GM21367 (cell line): ENCODE data around the gene JAKMIP1.
"Not testable (repeated sequence)": the region's sequence is repeated elsewhere in the genome, so short reads cannot be mapped to it uniquely, and the experiment has no call there.

Experiments
- ATAC-seq: cut with Tn5 transposase; IDR thresholded peaks from one replicate; pipeline ENCODE4 v1.9.1; 2021; ENCODE audit not compliant: unreplicated experiment

The JAKMIP1 gene

GRCh38 chr4:6150046-6150735 lies 50.2 kb downstream of the JAKMIP1 start:
- ATAC-seq: no peak

- no peak for ATAC-seq
Measured at GRCh38 chr4:6148506-6149205, 51.7 kb downstream of the JAKMIP1 start.

GRCh38 chr4:6147441-6147840 lies 52.9 kb downstream of the JAKMIP1 start:
- ATAC-seq: no peak

GRCh38 chr4:6143603-6144181 lies 56.7 kb downstream of the JAKMIP1 start:
- ATAC-seq: no peak

GRCh38 chr4:6142935-6143602 lies 57.3 kb downstream of the JAKMIP1 start:
- no peak for ATAC-seq

- no peak for ATAC-seq
Measured at GRCh38 chr4:6142511-6142910, 57.8 kb downstream of the JAKMIP1 start.

GRCh38 chr4:6141554-6141953 lies 58.8 kb downstream of the JAKMIP1 start:
- no peak for ATAC-seq

GRCh38 chr4:6141021-6141420 lies 59.3 kb downstream of the JAKMIP1 start:
- ATAC-seq: not testable (repeated sequence)

GRCh38 chr4:6137747-6138135 lies 62.6 kb downstream of the JAKMIP1 start:
- ATAC-seq: no peak

GRCh38 chr4:6137027-6137746 lies 63.2 kb downstream of the JAKMIP1 start:
- ATAC-seq: no peak

- ATAC-seq: peak; percentile 89
Measured at GRCh38 chr4:6134612-6135220, 65.6 kb downstream of the JAKMIP1 start.

- ATAC-seq: no peak
Measured at GRCh38 chr4:6132716-6133115, 67.6 kb downstream of the JAKMIP1 start.

GRCh38 chr4:6128221-6128850 lies 72.0 kb downstream of the JAKMIP1 start:
- no peak for ATAC-seq

GRCh38 chr4:6126971-6127745 lies 73.2 kb downstream of the JAKMIP1 start:
- ATAC-seq: no peak

GRCh38 chr4:6125103-6125651 lies 75.2 kb downstream of the JAKMIP1 start:
- no peak for ATAC-seq

GRCh38 chr4:6124386-6125102 lies 75.8 kb downstream of the JAKMIP1 start:
- ATAC-seq: no peak

GRCh38 chr4:6123976-6124375 lies 76.4 kb downstream of the JAKMIP1 start:
- ATAC-seq: no peak

GRCh38 chr4:6123541-6123940 lies 76.8 kb downstream of the JAKMIP1 start:
- no peak for ATAC-seq

- no peak for ATAC-seq
Measured at GRCh38 chr4:6123116-6123515, 77.2 kb downstream of the JAKMIP1 start.
